Tibial nerve (tissue), 4 donors: ENCODE measurements around the gene SALL3. TPM values are rescaled to one million over a fixed set of nuclear protein-coding genes. Genes with fewer than 3 reads are reported as not detected.

Source experiments
- DNase-seq, 2 donors: peaks; one replicate each; pipeline ENCODE4 v3.0.0-alpha.2; 2019; ENCODE audit warnings: low spot score in 2 of 2
- H3K27ac ChIP-seq, 4 donors: fragments of 200-600 bp; sonication (generic) in 3 of 4; one replicate each; pipeline ENCODE4 v1.5.1; 2017 to 2019; ENCODE audit warnings: mild to moderate bottlenecking in 1 of 4
- H3K27me3 ChIP-seq, 2 donors: fragments of 200-600 bp; sonication (generic) in 1 of 2; one replicate each; pipeline versions ENCODE4 v1.5.1 to v1.6.0; 2017 to 2019
- H3K36me3 ChIP-seq, 3 donors: fragments of 200-600 bp; sonication (generic); one replicate each; pipeline ENCODE4 v1.5.1; 2018 to 2019
- H3K4me1 ChIP-seq, 4 donors: fragments of 200-600 bp; sonication (generic) in 3 of 4; one replicate each; pipeline ENCODE4 v1.5.1; 2017 to 2019
- H3K4me3 ChIP-seq, 4 donors: fragments of 200-600 bp; sonication (generic) in 3 of 4; one replicate each; pipeline ENCODE4 v1.5.1; 2017 to 2019; ENCODE audit warnings: mild to moderate bottlenecking in 1 of 4, moderate library complexity in 1 of 4
- H3K9me3 ChIP-seq, 4 donors: fragments of 200-600 bp; sonication (generic) in 3 of 4; one replicate each; pipeline ENCODE4 v1.5.1; 2017 to 2019
- CTCF ChIP-seq, 5 experiments: fragments of 200-600 bp in 3 of 5; fragments of 450-650 bp in 2 of 5; sonication (generic) in 3 of 5; IDR thresholded peaks; one replicate each; pipeline ENCODE4 v1.5.1; 2016 to 2019; ENCODE audit warnings: antibody characterized with exemption in 5 of 5, mild to moderate bottlenecking in 3 of 5, moderate library complexity in 2 of 5
- EP300 ChIP-seq, 2 donors: sonication (generic); formaldehyde crosslinking; IDR thresholded peaks; one replicate each; pipeline ENCODE4 v1.6.1; 2017; ENCODE audit warnings: antibody characterized with exemption in 2 of 2, mild to moderate bottlenecking in 1 of 2
- POLR2A ChIP-seq, 2 donors: fragments of 450-650 bp; IDR thresholded peaks; one replicate each; pipeline ENCODE4 v1.6.1; 2017; ENCODE audit warnings: antibody characterized with exemption in 2 of 2, mild to moderate bottlenecking in 2 of 2, moderate library complexity in 2 of 2
- WGBS, 2 donors: methylation state at CpG; one replicate each; pipeline ENCODE4 v1.1.5; 2018; 5-methylcytosine and 5-hydroxymethylcytosine counted together
- total RNA-seq, 4 donors: library from RNA; depleted of rRNA; stranded (reverse); fragments of >200 nt; gene quantifications; one replicate each; pipeline ENCODE4 v1.1.0, GENCODE V29; 2016

SALL3 gene
- total RNA-seq, 4 donors from 2014 or later = not detected

- Histone ChIP-seq H3K9me3 (peaks cover 0 to 65% (median 2%) of the 10 kb centered on the region in 4 donors), H3K4me1 (no peaks in the 10 kb centered on the region), H3K4me3 (no peak overlapping the region), H3K36me3 (no peaks in the 10 kb centered on the region), H3K27ac (no peak overlapping the region), H3K27me3 (no peaks in the 10 kb centered on the region)
- TF ChIP-seq EP300 (IDR thresholded peaks at IDR 0.05) (no peak), POLR2A (IDR thresholded peaks at IDR 0.05) (no peak), CTCF (IDR thresholded peaks at IDR 0.05) (no peak)
- DNase-seq = no peak
- 40 to 42% methylated on average over 5 of the region's 5 CpGs for WGBS, 2 donors
Observed at GRCh38 chr18:79026491-79026890, 46.9 kb downstream of the SALL3 start.

GRCh38 chr18:79030680-79031079, 51.1 kb downstream of the SALL3 start:
- Histone ChIP-seq H3K36me3 (no peaks in the 10 kb centered on the region), H3K4me3 (no peak overlapping the region), H3K27me3 (no peaks in the 10 kb centered on the region), H3K4me1 (no peaks in the 10 kb centered on the region), H3K9me3 (peaks cover 0 to 46% (median 2%) of the 10 kb centered on the region in 4 donors), H3K27ac (no peak overlapping the region)
- no peak for DNase-seq
- 83 to 85% methylated on average over 9 of the region's 9 CpGs for WGBS, 2 donors
- TF ChIP-seq CTCF (IDR thresholded peaks at IDR 0.05) (no peak), EP300 (IDR thresholded peaks at IDR 0.05) (no peak), POLR2A (IDR thresholded peaks at IDR 0.05) (no peak)

GRCh38 chr18:79042276-79042675, 62.7 kb downstream of the SALL3 start:
- 54 to 55% methylated on average over 5 of the region's 5 CpGs for WGBS, 2 donors
- Histone ChIP-seq H3K36me3 (no peaks in the 10 kb centered on the region), H3K27ac (no peak overlapping the region), H3K27me3 (no peaks in the 10 kb centered on the region), H3K4me3 (no peak overlapping the region), H3K9me3 (no peaks in the 10 kb centered on the region), H3K4me1 (no peaks in the 10 kb centered on the region)
- TF ChIP-seq CTCF (IDR thresholded peaks at IDR 0.05) (no peak), POLR2A (IDR thresholded peaks at IDR 0.05) (no peak), EP300 (IDR thresholded peaks at IDR 0.05) (no peak)
- DNase-seq = no peak

DNA sequence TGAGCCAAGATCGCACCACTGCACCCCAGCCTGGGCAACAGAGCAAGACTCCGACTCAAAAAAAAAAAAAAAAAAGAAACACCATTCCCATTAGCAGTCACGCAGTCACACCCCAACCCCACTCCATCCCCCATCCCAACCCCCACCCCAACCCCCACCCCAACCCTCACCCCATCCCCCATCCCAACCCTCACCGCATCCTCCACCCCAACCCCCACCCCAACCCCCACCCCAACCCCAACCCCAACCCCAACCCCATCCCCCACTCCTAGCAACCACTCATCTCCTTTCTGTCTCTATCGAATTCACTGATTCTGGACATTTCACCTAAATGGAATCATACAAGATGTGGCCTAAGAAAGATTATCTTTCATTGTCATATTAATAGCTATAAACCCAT, 63.7 kb downstream of the SALL3 start:
- H3K27ac ChIP-seq = no peak overlapping the region
- DNase-seq = no peak
- WGBS, 2 donors = 86 to 95% methylated on average over 5 of the region's 5 CpGs
- H3K4me3 ChIP-seq = no peak overlapping the region
- H3K9me3 ChIP-seq = no peaks in the 10 kb centered on the region
- TF ChIP-seq CTCF (IDR thresholded peaks at IDR 0.05) (no peak), POLR2A (IDR thresholded peaks at IDR 0.05) (no peak), EP300 (IDR thresholded peaks at IDR 0.05) (no peak)
- H3K27me3 ChIP-seq = no peaks in the 10 kb centered on the region
- H3K36me3 ChIP-seq = no peaks in the 10 kb centered on the region
- H3K4me1 ChIP-seq = no peaks in the 10 kb centered on the region

DNA sequence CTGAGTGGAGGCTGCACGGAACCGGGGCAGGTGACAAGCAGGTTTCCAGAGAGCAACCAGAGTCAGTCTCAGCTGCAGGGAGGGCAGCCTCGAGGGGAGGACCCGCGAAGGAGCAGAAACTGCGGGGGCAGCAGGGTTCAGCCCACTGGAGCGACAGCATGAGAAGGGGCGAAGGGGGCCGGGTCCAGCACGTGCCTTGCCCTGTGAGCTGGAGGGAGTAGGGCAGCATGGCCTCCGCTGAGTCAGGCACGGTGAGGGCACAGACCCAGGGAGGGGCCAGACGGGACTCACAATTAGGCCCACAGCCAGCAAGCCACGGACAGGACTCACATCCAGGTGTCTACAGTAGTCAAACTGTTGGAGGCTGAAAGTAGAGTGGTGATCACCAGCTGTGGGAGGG, 66.9 kb downstream of the SALL3 start:
- Histone ChIP-seq H3K4me3 (no peak overlapping the region), H3K36me3 (no peaks in the 10 kb centered on the region), H3K27ac (no peak overlapping the region), H3K9me3 (no peaks in the 10 kb centered on the region), H3K4me1 (no peaks in the 10 kb centered on the region), H3K27me3 (peaks cover 0 to 4% of the 10 kb centered on the region in 2 donors)
- 65 to 68% methylated on average over 14 of the region's 14 CpGs for WGBS, 2 donors
- no peak for DNase-seq
- TF ChIP-seq CTCF (IDR thresholded peaks at IDR 0.05) (no peak), EP300 (IDR thresholded peaks at IDR 0.05) (no peak), POLR2A (IDR thresholded peaks at IDR 0.05) (no peak)
